ENCODE results near the gene RFLNA.

- TF ChIP-seq, protein P1, sequence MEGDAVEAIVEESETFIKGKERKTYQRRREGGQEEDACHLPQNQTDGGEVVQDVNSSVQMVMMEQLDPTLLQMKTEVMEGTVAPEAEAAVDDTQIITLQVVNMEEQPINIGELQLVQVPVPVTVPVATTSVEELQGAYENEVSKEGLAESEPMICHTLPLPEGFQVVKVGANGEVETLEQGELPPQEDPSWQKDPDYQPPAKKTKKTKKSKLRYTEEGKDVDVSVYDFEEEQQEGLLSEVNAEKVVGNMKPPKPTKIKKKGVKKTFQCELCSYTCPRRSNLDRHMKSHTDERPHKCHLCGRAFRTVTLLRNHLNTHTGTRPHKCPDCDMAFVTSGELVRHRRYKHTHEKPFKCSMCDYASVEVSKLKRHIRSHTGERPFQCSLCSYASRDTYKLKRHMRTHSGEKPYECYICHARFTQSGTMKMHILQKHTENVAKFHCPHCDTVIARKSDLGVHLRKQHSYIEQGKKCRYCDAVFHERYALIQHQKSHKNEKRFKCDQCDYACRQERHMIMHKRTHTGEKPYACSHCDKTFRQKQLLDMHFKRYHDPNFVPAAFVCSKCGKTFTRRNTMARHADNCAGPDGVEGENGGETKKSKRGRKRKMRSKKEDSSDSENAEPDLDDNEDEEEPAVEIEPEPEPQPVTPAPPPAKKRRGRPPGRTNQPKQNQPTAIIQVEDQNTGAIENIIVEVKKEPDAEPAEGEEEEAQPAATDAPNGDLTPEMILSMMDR (optimal IDR thresholded peaks at IDR 0.05 in 1 of 3, IDR thresholded peaks at IDR 0.05 in 1 of 3, conservative IDR thresholded peaks at IDR 0.05 in 1 of 3; ENCODE audit: extremely low read depth in 1 of 3, insufficient read depth in 2 of 3, low read length in 3 of 3) = no peak
- TF ChIP-seq EZH2 (IDR thresholded peaks at IDR 0.05; ENCODE audit: low read length) = no peak
Observed at GRCh38 chr12:124326871-124327270, 32.0 kb downstream of the RFLNA start.
